HG03457 (cell line): ENCODE data around the gene HACE1.
"Not testable (repeated sequence)": the region's sequence is repeated elsewhere in the genome, so short reads cannot be mapped to it uniquely, and the experiment has no call there.

Experiments
- ATAC-seq: cut with Tn5 transposase; IDR thresholded peaks from one replicate; pipeline ENCODE4 v1.9.1; 2021; ENCODE audit warnings: moderate number of reproducible peaks; ENCODE audit not compliant: unreplicated experiment

The HACE1 gene

GRCh38 chr6:104739124-104739523 is 120.6 kb downstream of the HACE1 start:
- ATAC-seq, result not testable (repeated sequence)

GRCh38 chr6:104737567-104737966 is 122.2 kb downstream of the HACE1 start:
- not testable (repeated sequence) for ATAC-seq

GRCh38 chr6:104736545-104736944 is 123.2 kb downstream of the HACE1 start:
- no peak for ATAC-seq

- no peak for ATAC-seq
Observed at GRCh38 chr6:104730450-104730849, 129.3 kb downstream of the HACE1 start.

- ATAC-seq, result no peak
Observed at GRCh38 chr6:104729433-104729832, 130.3 kb downstream of the HACE1 start.

- no peak for ATAC-seq
Observed at GRCh38 chr6:104728448-104728847, 131.3 kb downstream of the HACE1 start.

GRCh38 chr6:104718672-104719071 is 141.0 kb downstream of the HACE1 start:
- ATAC-seq, result no peak

- no peak for ATAC-seq
Observed at GRCh38 chr6:104716858-104717257, 142.9 kb downstream of the HACE1 start.

GRCh38 chr6:104714796-104715195 is 144.9 kb downstream of the HACE1 start:
- no peak for ATAC-seq

- no peak for ATAC-seq
Observed at GRCh38 chr6:104713982-104714381, 145.7 kb downstream of the HACE1 start.

GRCh38 chr6:104711371-104711770 is 148.3 kb downstream of the HACE1 start:
- no peak for ATAC-seq

GRCh38 chr6:104710543-104711335 is 149.0 kb downstream of the HACE1 start:
- ATAC-seq, result no peak

- no peak for ATAC-seq
Observed at GRCh38 chr6:104705916-104706442, 153.7 kb downstream of the HACE1 start.

- no peak for ATAC-seq
Observed at GRCh38 chr6:104705095-104705707, 154.5 kb downstream of the HACE1 start.

GRCh38 chr6:104704191-104704590 is 155.5 kb downstream of the HACE1 start:
- ATAC-seq, result no peak

GRCh38 chr6:104702126-104702841 is 157.4 kb downstream of the HACE1 start:
- no peak for ATAC-seq

GRCh38 chr6:104700371-104701185 is 159.1 kb downstream of the HACE1 start:
- no peak for ATAC-seq

- ATAC-seq, result no peak
Observed at GRCh38 chr6:104699593-104700329, 160.0 kb downstream of the HACE1 start.

GRCh38 chr6:104698979-104699378 is 160.7 kb downstream of the HACE1 start:
- no peak for ATAC-seq

GRCh38 chr6:104692008-104692407 is 167.7 kb downstream of the HACE1 start:
- ATAC-seq, result no peak
